Stomach (tissue), 8 donors: ENCODE data around the gene NHLRC3. TPM values are rescaled to one million over a fixed set of nuclear protein-coding genes. Genes with fewer than 3 reads are reported as not detected.

ENCODE experiments used
- polyA plus RNA-seq, 3 donors: library from polyadenylated mRNA; stranded (reverse); fragments of 200-250 nt; gene quantifications; one replicate each; pipeline ENCODE4 v1.2.3, GENCODE V29; 2013
- total RNA-seq, 5 donors: library from RNA; depleted of rRNA; stranded (reverse); fragments of >200 nt; gene quantifications; one replicate each; pipeline versions ENCODE4 v1.1.0 to v1.2.3, GENCODE V29; 2014 to 2016
- donor health status: healthy with polysubstance abuse.
- donor health status: Bipolar disorder and iron deficiency.
- donor health status: healthy.

NHLRC3 gene
- total and polyA plus RNA-seq, 8 donors = 4.1 to 74.4 (median 13.9) TPM

Other genes with a start within 250 kb of the NHLRC3 start
- gene STOML3, start 47.6 kb upstream of the NHLRC3 start, total RNA-seq = not detected
- not detected for gene STOML3, start 47.6 kb upstream of the NHLRC3 start, polyA plus RNA-seq
- gene PROSER1, start 367 bp upstream of the NHLRC3 start, total RNA-seq = 100 to 1,000 TPM in 1 of 5 donors, 10 to 100 TPM in 4; 10.3 to 176 (median 27.5) TPM
- 10 to 100 TPM in 2 of 3 donors, 1 to 10 TPM in 1; 5.7 to 10.3 (median 10.1) TPM for gene PROSER1, start 367 bp upstream of the NHLRC3 start, polyA plus RNA-seq